Measurements from ENCODE around the gene FGD2. TPM values are rescaled to one million over a fixed set of nuclear protein-coding genes. Genes with fewer than 3 reads are reported as not detected.

The FGD2 gene
- total RNA-seq, 4 donors from 2014 or later: 13.1 to 46.4 (median 29.6) TPM

DNA sequence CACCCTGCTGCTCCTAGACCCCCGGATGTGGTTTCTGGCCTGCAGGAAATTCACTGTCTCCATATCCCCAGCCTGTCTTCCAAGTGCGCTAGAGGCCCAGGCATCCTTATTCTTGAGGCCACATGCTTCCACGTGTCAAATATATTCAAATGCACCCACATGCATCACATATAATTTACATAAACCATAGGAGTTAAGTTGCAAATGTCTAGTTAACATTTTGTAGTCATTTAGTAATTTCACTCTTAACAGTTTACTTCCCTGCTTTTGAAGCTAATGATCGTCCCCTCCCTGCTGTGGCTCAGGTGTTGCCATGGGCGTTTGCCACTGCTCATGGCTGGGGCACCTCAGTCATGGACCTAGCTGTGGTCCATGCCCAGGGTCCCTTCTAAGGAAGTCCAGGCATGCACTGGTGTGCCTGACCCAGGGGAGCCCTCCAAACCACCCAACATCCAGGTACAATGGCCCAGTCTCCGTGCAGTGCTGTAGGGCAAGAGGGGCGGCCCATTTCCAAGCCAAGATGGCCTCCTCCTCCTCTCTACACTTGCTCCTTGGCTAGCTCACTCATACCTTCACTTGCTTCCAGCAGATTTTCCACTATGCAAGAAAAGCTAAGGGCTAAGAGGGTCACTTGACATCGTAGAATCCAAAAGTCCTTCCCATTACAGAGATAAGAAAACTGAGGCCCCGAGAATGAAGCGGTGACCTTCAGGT is 42.4 kb downstream of the FGD2 start:
- Histone ChIP-seq H3K4me3 (no peak overlapping the region), H3K27me3 (no peaks in the 10 kb centered on the region), H3K27ac (no peak overlapping the region), H3K9me3 (no peaks in the 10 kb centered on the region), H3K4me1 (peaks cover 0 to 27% (median 17%) of the 10 kb centered on the region in 4 donors), H3K36me3 (no peaks in the 10 kb centered on the region)
- no peak for DNase-seq
- 83 to 100% methylated on average over 3 to 10 of the region's 10 CpGs for WGBS, 2 donors (ENCODE audit: low coverage in 1 of 2)
- intact Hi-C loops (cut with DNase I; ENCODE audit: low total_unique reads): no loop called here
- in situ Hi-C loops (cut with MboI; ENCODE audit: low pct_ligation_motif_present in 1 of 4, low pct_unique_long_range_greater_than_20kb in 1 of 4, low sequenced_read_pairs in 3 of 4): loop anchor here in 1 of 4 donors (10.0 kb wide), 1 partner anchor 157 kb away; no protein-coding TSS in a partner anchor
- no peak for TF ChIP-seq POLR2A (IDR thresholded peaks at IDR 0.05)

DNA sequence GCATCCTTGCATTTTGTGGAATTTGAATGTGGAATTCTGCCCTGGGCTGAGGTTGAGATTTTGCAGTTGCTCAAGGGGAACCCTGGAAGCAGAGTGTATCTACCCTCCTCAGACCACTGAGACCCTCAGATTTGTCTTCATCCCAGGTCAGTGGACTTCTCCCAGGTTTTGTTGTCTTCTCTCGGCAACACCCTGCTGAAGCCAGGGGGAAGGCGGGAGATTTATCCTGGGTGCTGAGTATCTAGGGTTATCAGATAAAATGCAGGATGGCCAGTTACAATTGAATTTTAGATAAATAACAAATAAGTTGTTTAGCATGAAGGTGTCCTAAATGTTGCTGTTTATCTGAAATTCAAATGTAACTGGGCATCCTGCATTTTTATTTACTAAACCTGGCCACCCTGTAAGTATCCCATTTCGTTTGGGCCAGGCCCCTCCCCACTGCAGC is 43.0 kb downstream of the FGD2 start:
- Histone ChIP-seq H3K4me3 (no peak overlapping the region), H3K4me1 (peaks cover 0 to 27% (median 17%) of the 10 kb centered on the region in 4 donors), H3K27me3 (no peaks in the 10 kb centered on the region), H3K9me3 (no peaks in the 10 kb centered on the region), H3K27ac (peak overlapping the region in 2 of 4 donors; percentile 39 to 80), H3K36me3 (no peaks in the 10 kb centered on the region)
- in situ Hi-C loops (cut with MboI; ENCODE audit: low pct_ligation_motif_present in 1 of 4, low pct_unique_long_range_greater_than_20kb in 1 of 4, low sequenced_read_pairs in 3 of 4): loop anchor here in 1 of 4 donors (10.0 kb wide), 1 partner anchor 156 kb away; no protein-coding TSS in a partner anchor
- DNase-seq: no peak
- TF ChIP-seq EP300 (IDR thresholded peaks at IDR 0.05; ENCODE audit: low read depth) (no peak), POLR2AphosphoS5 (IDR thresholded peaks at IDR 0.05) (no peak)
- intact Hi-C loops (cut with DNase I; ENCODE audit: low total_unique reads): no loop called here
- WGBS, 2 donors (ENCODE audit: low coverage in 1 of 2): 51% methylated on average over 3 of the region's 3 CpGs; no CpG with 5 or more reads in 1 of the 2 donors

DNA sequence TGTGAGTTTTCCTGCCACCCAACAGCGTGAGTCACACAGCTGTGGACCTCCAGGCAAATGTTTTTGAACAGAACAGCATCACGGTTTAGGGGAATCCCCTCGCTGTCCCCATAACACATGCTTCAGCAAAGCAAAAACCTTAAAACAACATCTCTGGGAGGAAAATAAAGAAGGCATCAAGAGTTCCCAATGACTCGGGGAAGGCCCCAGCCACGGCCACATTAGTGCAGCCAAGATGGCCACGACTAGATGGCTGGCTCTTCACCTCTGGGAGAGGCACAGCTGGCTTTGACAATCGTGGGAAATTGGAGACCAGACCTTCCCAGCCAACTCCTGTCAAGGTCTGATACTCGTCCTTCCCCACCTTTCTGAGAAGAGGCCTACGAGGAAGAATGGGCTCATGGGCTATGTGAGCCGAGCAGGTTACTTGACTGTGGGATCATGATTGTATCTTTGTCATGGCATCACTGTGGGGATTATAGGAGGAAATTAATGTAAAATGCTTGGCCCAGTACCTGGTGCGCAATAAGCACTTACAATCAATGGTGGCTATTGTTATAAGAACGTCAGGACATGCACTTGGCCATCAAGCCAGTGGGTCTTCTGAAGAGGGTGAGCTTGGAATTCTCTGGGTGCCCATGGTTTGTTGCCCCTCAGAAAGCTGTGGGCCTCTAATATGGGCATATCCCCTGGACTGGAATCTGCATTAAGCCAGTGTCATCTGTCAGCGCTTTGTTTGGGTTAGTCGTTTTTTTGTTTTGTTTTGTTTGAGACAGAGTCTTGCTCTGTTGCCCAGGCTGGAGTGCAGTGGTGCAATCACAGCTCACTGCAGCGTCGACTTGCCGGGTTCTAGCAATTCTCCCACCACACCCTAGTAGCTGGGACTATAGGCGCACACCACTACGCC is 43.6 kb downstream of the FGD2 start:
- TF ChIP-seq POLR2AphosphoS5 (IDR thresholded peaks at IDR 0.05) (peak in 2 of 3 donors; percentile 23 to 31), EP300 (IDR thresholded peaks at IDR 0.05; ENCODE audit: low read depth) (no peak)
- Histone ChIP-seq H3K27ac (peak overlapping the region; percentile 33 to 80 (median 48)), H3K27me3 (no peaks in the 10 kb centered on the region), H3K4me3 (no peak overlapping the region), H3K36me3 (no peaks in the 10 kb centered on the region), H3K4me1 (peaks cover 0 to 27% (median 17%) of the 10 kb centered on the region in 4 donors), H3K9me3 (no peaks in the 10 kb centered on the region)
- intact Hi-C loops (cut with DNase I; ENCODE audit: low total_unique reads): no loop called here
- in situ Hi-C loops (cut with MboI; ENCODE audit: low pct_ligation_motif_present in 1 of 4, low pct_unique_long_range_greater_than_20kb in 1 of 4, low sequenced_read_pairs in 3 of 4): loop anchor here in 1 of 4 donors (10.0 kb wide), 1 partner anchor 156 kb away; no protein-coding TSS in a partner anchor
- DNase-seq: peak; percentile 69
- 70 to 73% methylated on average over 7 to 19 of the region's 19 CpGs for WGBS, 2 donors (ENCODE audit: low coverage in 1 of 2)

DNA sequence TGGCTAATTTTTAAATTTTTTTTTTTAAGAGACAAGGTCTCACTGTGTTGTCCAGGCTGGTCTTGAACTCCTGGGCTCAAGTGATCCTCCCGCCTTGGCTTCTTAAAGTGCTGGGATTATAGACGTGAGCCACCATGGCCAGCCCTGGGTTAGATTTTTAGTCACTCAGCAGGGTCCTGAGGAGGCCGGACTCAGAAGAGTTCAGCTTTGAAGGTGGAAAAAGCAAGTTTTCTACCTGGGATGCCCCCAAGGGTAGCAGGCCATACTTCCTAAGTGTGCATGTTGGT is 44.2 kb downstream of the FGD2 start:
- WGBS, 2 donors (ENCODE audit: low coverage in 1 of 2): 65% methylated on average over 3 of the region's 3 CpGs; no CpG with 5 or more reads in 1 of the 2 donors
- peaks cover 0 to 27% (median 17%) of the 10 kb centered on the region in 4 donors for H3K4me1 ChIP-seq
- DNase-seq: no peak
- no peaks in the 10 kb centered on the region for H3K36me3 ChIP-seq
- no peak overlapping the region for H3K4me3 ChIP-seq
- no peaks in the 10 kb centered on the region for H3K9me3 ChIP-seq
- no peaks in the 10 kb centered on the region for H3K27me3 ChIP-seq
- in situ Hi-C loops (cut with MboI; ENCODE audit: low pct_ligation_motif_present in 1 of 4, low pct_unique_long_range_greater_than_20kb in 1 of 4, low sequenced_read_pairs in 3 of 4) (loop anchor here (5.0 to 10.0 kb wide), 2 partner anchors 123 to 155 kb away; partner anchors contain the start of gene PIM1 (in 4 of the 4)), intact Hi-C loops (cut with DNase I; ENCODE audit: low total_unique reads) (loop anchor here (2.0 to 10.0 kb wide), 2 partner anchors 75 to 121 kb away; partner anchors contain the start of gene PIM1)
- TF ChIP-seq POLR2A (IDR thresholded peaks at IDR 0.05) (no peak), POLR2AphosphoS5 (IDR thresholded peaks at IDR 0.05) (no peak), EP300 (IDR thresholded peaks at IDR 0.05; ENCODE audit: low read depth) (no peak)
- TF ChIP-seq, protein P1, sequence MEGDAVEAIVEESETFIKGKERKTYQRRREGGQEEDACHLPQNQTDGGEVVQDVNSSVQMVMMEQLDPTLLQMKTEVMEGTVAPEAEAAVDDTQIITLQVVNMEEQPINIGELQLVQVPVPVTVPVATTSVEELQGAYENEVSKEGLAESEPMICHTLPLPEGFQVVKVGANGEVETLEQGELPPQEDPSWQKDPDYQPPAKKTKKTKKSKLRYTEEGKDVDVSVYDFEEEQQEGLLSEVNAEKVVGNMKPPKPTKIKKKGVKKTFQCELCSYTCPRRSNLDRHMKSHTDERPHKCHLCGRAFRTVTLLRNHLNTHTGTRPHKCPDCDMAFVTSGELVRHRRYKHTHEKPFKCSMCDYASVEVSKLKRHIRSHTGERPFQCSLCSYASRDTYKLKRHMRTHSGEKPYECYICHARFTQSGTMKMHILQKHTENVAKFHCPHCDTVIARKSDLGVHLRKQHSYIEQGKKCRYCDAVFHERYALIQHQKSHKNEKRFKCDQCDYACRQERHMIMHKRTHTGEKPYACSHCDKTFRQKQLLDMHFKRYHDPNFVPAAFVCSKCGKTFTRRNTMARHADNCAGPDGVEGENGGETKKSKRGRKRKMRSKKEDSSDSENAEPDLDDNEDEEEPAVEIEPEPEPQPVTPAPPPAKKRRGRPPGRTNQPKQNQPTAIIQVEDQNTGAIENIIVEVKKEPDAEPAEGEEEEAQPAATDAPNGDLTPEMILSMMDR (IDR thresholded peaks at IDR 0.05): no peak
- peak overlapping the region; percentile 33 to 80 (median 48) for H3K27ac ChIP-seq

DNA sequence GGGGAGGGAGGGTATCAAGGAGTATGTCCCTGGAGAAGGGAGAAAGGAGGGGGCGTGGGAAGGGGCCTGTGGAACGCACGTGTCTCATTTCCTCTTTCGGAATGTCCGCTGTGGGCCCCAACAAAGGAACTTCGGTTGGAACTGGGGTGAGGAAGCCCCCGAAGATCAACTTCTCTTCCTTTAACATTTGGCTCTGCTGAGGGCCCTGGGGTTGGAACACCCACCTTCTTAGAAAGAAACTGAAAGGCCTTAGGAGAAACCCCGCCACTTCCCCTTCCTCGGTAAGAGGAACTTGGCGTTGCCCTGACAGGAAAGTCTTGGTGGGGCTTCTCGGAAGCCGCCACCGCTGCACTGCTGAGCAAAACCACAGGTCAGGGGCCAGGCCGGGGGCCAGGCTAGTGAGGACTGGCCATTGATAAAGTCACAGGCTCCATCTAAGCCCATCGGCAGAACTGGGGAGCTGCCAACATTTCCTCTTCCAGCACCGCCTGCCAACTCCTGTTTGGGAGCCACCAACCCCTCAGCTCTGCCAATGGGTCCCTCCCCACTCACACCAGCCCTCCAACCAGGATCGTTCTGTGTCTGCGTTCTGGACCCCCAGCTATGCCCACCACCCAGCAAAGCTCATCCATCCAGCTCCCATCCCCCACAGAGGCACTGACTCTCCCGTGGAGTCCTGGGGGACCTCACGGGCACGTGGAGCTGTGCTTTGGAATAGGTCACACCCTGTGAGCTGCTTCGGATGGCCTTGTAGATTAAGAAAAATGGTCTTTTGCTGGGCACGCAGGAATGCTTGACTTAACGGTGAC is 44.8 kb downstream of the FGD2 start:
- H3K4me1 ChIP-seq: peaks cover 0 to 27% (median 17%) of the 10 kb centered on the region in 4 donors
- 66% methylated on average over 24 of the region's 24 CpGs; no CpG with 5 or more reads in 1 of the 2 donors for WGBS, 2 donors (ENCODE audit: low coverage in 1 of 2)

More for the DNA sequence above, 44.8 kb downstream of the FGD2 start:
- H3K27me3 ChIP-seq: no peaks in the 10 kb centered on the region
- in situ Hi-C loops (cut with MboI; ENCODE audit: low pct_ligation_motif_present in 1 of 4, low pct_unique_long_range_greater_than_20kb in 1 of 4, low sequenced_read_pairs in 3 of 4): loop anchor here (5.0 to 10.0 kb wide), 2 partner anchors 122 to 155 kb away; partner anchors contain the start of gene PIM1 (in 4 of the 4)
- TF ChIP-seq, protein P1 (IDR thresholded peaks at IDR 0.05): no peak
- TF ChIP-seq EP300 (IDR thresholded peaks at IDR 0.05; ENCODE audit: low read depth) (no peak), POLR2A (IDR thresholded peaks at IDR 0.05) (no peak), POLR2AphosphoS5 (IDR thresholded peaks at IDR 0.05) (no peak)
- H3K4me3 ChIP-seq: no peak overlapping the region
- DNase-seq: peak; percentile 77
- H3K9me3 ChIP-seq: no peaks in the 10 kb centered on the region
- intact Hi-C loops (cut with DNase I; ENCODE audit: low total_unique reads): loop anchor here (2.0 to 10.0 kb wide), 2 partner anchors 75 to 121 kb away; partner anchors contain the start of gene PIM1
- peak overlapping the region; percentile 33 to 80 (median 48) for H3K27ac ChIP-seq
- H3K36me3 ChIP-seq: no peaks in the 10 kb centered on the region

All from transverse colon (tissue), 4 donors.